Mesenchymal stem cell (in vitro differentiated cells and primary cell): ENCODE data around the gene RAB7B.

ENCODE experiments used
- DNase-seq: peaks from one replicate; pipeline ENCODE4 v3.0.0-alpha.2; 2013
- H2AFZ ChIP-seq: one replicate; pipeline ENCODE4 v1.6.1; 2013; ENCODE audit warnings: low read depth, mild to moderate bottlenecking, control low read depth, inconsistent platforms, low read length, moderate library complexity
- H2AK5ac ChIP-seq: 2 replicates; pipeline ENCODE4 v1.6.1; 2013; ENCODE audit warnings: low read length, moderate library complexity, mild to moderate bottlenecking, inconsistent platforms; ENCODE audit not compliant: severe bottlenecking
- H2BK120ac ChIP-seq: one replicate; pipeline ENCODE4 v1.6.1; 2013; ENCODE audit warnings: low read depth, mild to moderate bottlenecking, inconsistent platforms, low read length, moderate library complexity
- H2BK12ac ChIP-seq, 2 experiments: one replicate each; pipeline ENCODE4 v1.6.1; 2013; ENCODE audit warnings: inconsistent platforms in 2 of 2, low read length in 2 of 2, mild to moderate bottlenecking in 2 of 2, moderate library complexity in 2 of 2, control low read depth in 1 of 2
- H2BK15ac ChIP-seq: one replicate; pipeline ENCODE4 v1.6.1; 2013; ENCODE audit warnings: mild to moderate bottlenecking, low read depth, inconsistent platforms; ENCODE audit not compliant: poor library complexity, severe bottlenecking
- H2BK5ac ChIP-seq: 2 replicates; pipeline ENCODE4 v1.6.1; 2013; ENCODE audit warnings: low read depth, mild to moderate bottlenecking, low read length, control low read depth, inconsistent platforms; ENCODE audit not compliant: poor library complexity, severe bottlenecking
- H3K14ac ChIP-seq, 2 experiments: one replicate each; pipeline ENCODE4 v1.6.1; 2013; ENCODE audit warnings: inconsistent platforms in 2 of 2, low read length in 2 of 2, control low read depth in 1 of 2, mild to moderate bottlenecking in 1 of 2, moderate library complexity in 1 of 2
- H3K18ac ChIP-seq, 2 experiments: one replicate each; pipeline ENCODE4 v1.6.1; 2013; ENCODE audit warnings: inconsistent platforms in 2 of 2, low read length in 2 of 2, control low read depth in 1 of 2, low read depth in 1 of 2, mild to moderate bottlenecking in 1 of 2
- H3K23ac ChIP-seq, 2 experiments: one replicate each; pipeline ENCODE4 v1.6.1; 2013; ENCODE audit warnings: inconsistent platforms in 2 of 2, low read length in 2 of 2, mild to moderate bottlenecking in 2 of 2, moderate library complexity in 2 of 2, control low read depth in 1 of 2
- H3K27ac ChIP-seq: 2 replicates; pipeline ENCODE4 v1.5.1; 2013; ENCODE audit warnings: mild to moderate bottlenecking, moderate library complexity, low read length, control low read depth, inconsistent platforms; ENCODE audit not compliant: poor library complexity, severe bottlenecking
- H3K27me3 ChIP-seq, 2 experiments: 2 replicates each; pipeline versions ENCODE4 v1.6.1 to v1.7.0; 2013; ENCODE audit warnings: low read length in 2 of 2, mild to moderate bottlenecking in 2 of 2, moderate library complexity in 2 of 2, control low read depth in 1 of 2, inconsistent platforms in 1 of 2; ENCODE audit not compliant: control insufficient read depth in 1 of 2, insufficient read depth in 1 of 2
- H3K36me3 ChIP-seq, 2 experiments: 2 replicates each; pipeline versions ENCODE4 v1.6.1 to v1.7.0; 2013; ENCODE audit warnings: low read length in 2 of 2, control low read depth in 1 of 2, inconsistent platforms in 1 of 2, low read depth in 1 of 2, mild to moderate bottlenecking in 1 of 2; ENCODE audit not compliant: insufficient read depth in 2 of 2, control insufficient read depth in 1 of 2
- H3K4ac ChIP-seq, 2 experiments: one replicate each; pipeline ENCODE4 v1.6.1; 2013; ENCODE audit warnings: inconsistent platforms in 2 of 2, low read length in 2 of 2, mild to moderate bottlenecking in 2 of 2, moderate library complexity in 2 of 2, control low read depth in 1 of 2, low read depth in 1 of 2
- H3K4me1 ChIP-seq: 2 replicates; pipeline ENCODE4 v1.6.1; 2013; ENCODE audit warnings: low read depth, low read length, control low read depth; ENCODE audit not compliant: control insufficient read depth, insufficient read depth
- H3K4me2 ChIP-seq: 2 replicates; pipeline ENCODE4 v1.6.1; 2013; ENCODE audit warnings: low read length, mild to moderate bottlenecking, inconsistent platforms; ENCODE audit not compliant: poor library complexity, severe bottlenecking
- H3K4me3 ChIP-seq, 2 experiments: 2 replicates each; pipeline versions ENCODE4 v1.5.1 to v1.7.0; 2013; ENCODE audit warnings: low read length in 2 of 2, mild to moderate bottlenecking in 2 of 2, control low read depth in 1 of 2, low read depth in 1 of 2; ENCODE audit not compliant: insufficient read depth in 1 of 2
- H3K79me1 ChIP-seq: replicated peaks from 2 replicates; pipeline ENCODE4 v1.6.1; 2013; ENCODE audit warnings: mild to moderate bottlenecking, control low read depth, low read length, inconsistent platforms; ENCODE audit not compliant: poor library complexity, severe bottlenecking
- H3K9ac ChIP-seq: 2 replicates; pipeline ENCODE4 v1.7.0; 2013; ENCODE audit warnings: mild to moderate bottlenecking, low read length, moderate library complexity
- H3K9me3 ChIP-seq: 2 replicates; pipeline ENCODE4 v1.7.0; 2013; ENCODE audit warnings: mild to moderate bottlenecking, low read length; ENCODE audit not compliant: control insufficient read depth
- H4K8ac ChIP-seq: one replicate; pipeline ENCODE4 v1.6.1; 2013; ENCODE audit warnings: inconsistent platforms, mild to moderate bottlenecking, low read length, moderate library complexity
- H4K91ac ChIP-seq: one replicate; pipeline ENCODE4 v1.6.1; 2013; ENCODE audit warnings: mild to moderate bottlenecking, low read length, inconsistent platforms
- WGBS: methylation state at CpG from one replicate; pipeline ENCODE4 v1.1.7; 2013; ENCODE audit warnings: mixed read lengths; 5-methylcytosine and 5-hydroxymethylcytosine counted together

The RAB7B gene

GRCh38 chr1:206030191-206030590 lies 27.0 kb upstream of the RAB7B start:
- H3K9ac ChIP-seq: no peak overlapping the region
- no peak overlapping the region for H3K27ac ChIP-seq
- no peak overlapping the region for H2BK12ac ChIP-seq
- H3K18ac ChIP-seq: no peak overlapping the region
- no peak overlapping the region for H2BK15ac ChIP-seq
- H3K27me3 ChIP-seq: peaks cover 0 to 17% of the 10 kb centered on the region in 2 experiments
- no peak overlapping the region for H4K8ac ChIP-seq
- no peak overlapping the region for H3K4me3 ChIP-seq
- no peaks in the 10 kb centered on the region for H3K36me3 ChIP-seq
- H2BK120ac ChIP-seq: no peak overlapping the region
- no peak overlapping the region for H3K23ac ChIP-seq
- no peak overlapping the region for H3K4me2 ChIP-seq
- H2BK5ac ChIP-seq: no peak overlapping the region
- no peak overlapping the region for H2AFZ ChIP-seq
- peaks cover 1% of the 10 kb centered on the region for H3K79me1 ChIP-seq
- no peak overlapping the region for H3K4ac ChIP-seq
- H3K4me1 ChIP-seq: peaks cover 5% of the 10 kb centered on the region
- H4K91ac ChIP-seq: no peak overlapping the region
- no peaks in the 10 kb centered on the region for H3K9me3 ChIP-seq
- H2AK5ac ChIP-seq: no peak overlapping the region
- H3K14ac ChIP-seq: no peak overlapping the region
- 89% methylated on average over 3 of the region's 4 CpGs for WGBS
- DNase-seq: no peak

GRCh38 chr1:206029484-206029883 lies 26.3 kb upstream of the RAB7B start:
- Histone ChIP-seq H3K9me3 (no peaks in the 10 kb centered on the region), H3K4me2 (no peak overlapping the region), H2BK12ac (no peak overlapping the region), H2BK5ac (no peak overlapping the region), H4K8ac (no peak overlapping the region), H4K91ac (no peak overlapping the region), H3K9ac (no peak overlapping the region), H3K79me1 (peaks cover 1% of the 10 kb centered on the region), H3K14ac (no peak overlapping the region), H2AFZ (no peak overlapping the region), H3K18ac (no peak overlapping the region), H3K36me3 (no peaks in the 10 kb centered on the region), H3K23ac (no peak overlapping the region), H2BK15ac (no peak overlapping the region), H3K27ac (no peak overlapping the region), H2AK5ac (no peak overlapping the region), H2BK120ac (no peak overlapping the region), H3K27me3 (peaks cover 0 to 11% of the 10 kb centered on the region in 2 experiments), H3K4ac (no peak overlapping the region), H3K4me3 (no peak overlapping the region), H3K4me1 (peaks cover 5% of the 10 kb centered on the region)
- 81% methylated on average over 4 of the region's 4 CpGs for WGBS
- DNase-seq: no peak

GRCh38 chr1:206025283-206025820 lies 22.2 kb upstream of the RAB7B start:
- Histone ChIP-seq H3K23ac (no peak overlapping the region), H2AFZ (no peak overlapping the region), H3K79me1 (peaks cover 1% of the 10 kb centered on the region), H3K4me3 (no peak overlapping the region), H3K4me2 (no peak overlapping the region), H3K27ac (no peak overlapping the region), H3K9me3 (no peaks in the 10 kb centered on the region), H3K4ac (no peak overlapping the region), H2BK120ac (no peak overlapping the region), H2AK5ac (no peak overlapping the region), H4K8ac (no peak overlapping the region), H3K14ac (no peak overlapping the region), H2BK15ac (no peak overlapping the region), H3K27me3 (peaks cover 0 to 7% of the 10 kb centered on the region in 2 experiments), H3K36me3 (no peaks in the 10 kb centered on the region), H2BK5ac (no peak overlapping the region), H3K18ac (no peak overlapping the region), H3K9ac (no peak overlapping the region), H3K4me1 (peaks cover 9% of the 10 kb centered on the region), H2BK12ac (no peak overlapping the region), H4K91ac (no peak overlapping the region)
- 48% methylated on average over 2 of the region's 3 CpGs for WGBS
- DNase-seq: no peak

GRCh38 chr1:206023695-206024094 lies 20.5 kb upstream of the RAB7B start, which contains the start of gene CTSE:
CTSE (minus strand) TSS chr1:206023895; CDS start chr1:206023791, 104 bp downstream.
- Histone ChIP-seq H3K18ac (no peak within 1 kb of the TSS), H3K79me1 (no peaks in the 10 kb centered on the region), H3K36me3 (no peaks in the 10 kb centered on the region), H2BK12ac (no peak within 1 kb of the TSS), H3K27ac (no peak within 1 kb of the TSS), H4K91ac (no peak within 1 kb of the TSS), H3K4me2 (no peak within 1 kb of the TSS), H3K9ac (no peak within 1 kb of the TSS), H2BK120ac (no peak within 1 kb of the TSS), H3K14ac (peak within 1 kb of the TSS in 1 of 2 experiments; percentile 57), H3K27me3 (peaks cover 0 to 7% of the 10 kb centered on the region in 2 experiments), H2BK5ac (no peak within 1 kb of the TSS), H3K9me3 (no peaks in the 10 kb centered on the region), H2AFZ (no peak within 1 kb of the TSS), H3K4ac (no peak within 1 kb of the TSS), H2BK15ac (no peak within 1 kb of the TSS), H2AK5ac (no peak within 1 kb of the TSS), H3K4me1 (peaks cover 6% of the 10 kb centered on the region), H3K23ac (no peak within 1 kb of the TSS), H3K4me3 (no peak within 1 kb of the TSS), H4K8ac (no peak within 1 kb of the TSS)
- no peak for DNase-seq
- 87% methylated on average over 11 of the region's 11 CpGs for WGBS
